Activated CD8-positive, alpha-beta memory T cell treated with anti-CD3 and anti-CD28 coated beads for 4 hours (primary cell): Measurements from ENCODE around the gene RGS11.
"Not testable (repeated sequence)": the region's sequence is repeated elsewhere in the genome, so short reads cannot be mapped to it uniquely, and the experiment has no call there.

Experiments used
- DNase-seq, 2 donors: peaks; one replicate each; pipeline ENCODE4 v3.0.0-alpha.2; 2020; ENCODE audit warnings: low read depth in 2 of 2

RGS11 gene

GRCh38 chr16:263182-263774, 12.5 kb downstream of the RGS11 start:
- no peak for DNase-seq

DNA sequence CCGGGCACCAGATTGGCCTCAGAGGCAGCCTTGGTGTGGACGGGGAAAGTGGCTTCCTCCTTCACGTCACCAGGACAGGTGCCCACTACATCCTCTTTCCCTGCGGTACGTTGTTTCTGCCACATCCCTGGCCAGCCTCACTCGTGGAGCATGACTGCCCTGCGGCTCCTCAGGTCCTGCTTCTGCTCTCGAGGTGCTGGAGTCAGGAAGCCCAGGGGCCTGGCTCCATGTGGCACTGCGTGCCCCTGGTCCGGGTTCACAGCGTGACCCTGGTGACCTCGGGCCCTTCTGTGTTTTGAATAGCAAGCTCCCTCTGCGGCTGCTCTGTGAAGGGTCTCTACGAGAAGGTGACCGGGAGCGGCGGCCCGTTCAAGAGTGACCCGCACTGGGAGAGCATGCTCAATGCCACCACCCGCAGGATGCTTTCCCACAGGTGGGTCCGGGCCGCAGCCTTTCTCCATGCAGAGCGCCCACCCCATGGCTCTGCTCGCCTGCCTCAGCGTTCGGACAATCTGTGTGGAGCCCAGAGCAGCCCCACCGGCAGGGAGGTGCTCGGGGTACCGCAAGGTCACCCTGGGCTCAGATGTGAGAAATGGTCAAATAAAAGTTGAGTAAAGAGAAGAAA, 13.5 kb downstream of the RGS11 start:
- no peak for DNase-seq

GRCh38 chr16:261031-261691, 14.6 kb downstream of the RGS11 start:
- DNase-seq: no peak

DNA sequence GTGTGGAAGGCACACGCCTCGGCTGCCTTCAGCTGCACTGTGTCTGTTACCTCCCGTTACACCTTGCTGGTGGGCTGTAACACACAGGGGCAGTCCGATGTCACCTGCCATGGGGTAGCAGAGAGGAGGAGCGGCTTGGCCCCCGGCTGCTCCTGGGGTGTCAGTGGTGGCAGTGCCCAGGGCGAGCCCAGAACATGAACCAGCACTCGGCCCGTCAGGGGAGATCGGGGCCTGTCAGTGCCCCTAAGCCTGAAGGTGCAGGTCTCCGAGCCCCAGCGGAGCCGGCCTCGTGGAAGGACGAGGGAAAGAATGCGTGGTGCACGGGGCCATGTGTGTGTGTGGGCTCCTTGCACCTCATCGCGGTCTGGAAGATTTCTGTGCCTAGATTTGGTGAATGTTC, 15.4 kb downstream of the RGS11 start:
- DNase-seq: no peak

GRCh38 chr16:259814-260253, 15.9 kb downstream of the RGS11 start:
- no peak for DNase-seq

DNA sequence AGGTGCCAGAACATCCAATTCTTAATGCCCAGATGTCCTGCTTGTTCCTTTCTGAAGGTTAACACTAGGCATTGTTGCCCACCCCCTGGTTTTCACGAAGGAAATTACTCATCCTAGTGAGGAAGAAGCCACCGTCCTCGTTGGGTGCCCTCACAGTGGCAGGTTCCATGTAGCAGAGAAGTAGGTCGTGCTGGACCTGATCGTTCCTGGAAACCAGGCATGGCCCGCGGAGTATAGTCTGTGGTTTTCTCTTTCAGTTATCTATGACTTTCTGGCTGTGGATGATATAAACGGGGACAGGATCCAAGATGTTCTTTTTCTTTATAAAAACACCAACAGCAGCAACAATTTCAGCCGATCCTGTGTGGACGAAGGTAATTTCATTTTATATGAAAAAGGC, 16.5 kb downstream of the RGS11 start:
- DNase-seq: no peak

GRCh38 chr16:258091-258490, 17.7 kb downstream of the RGS11 start:
- not testable (repeated sequence) for DNase-seq

DNA sequence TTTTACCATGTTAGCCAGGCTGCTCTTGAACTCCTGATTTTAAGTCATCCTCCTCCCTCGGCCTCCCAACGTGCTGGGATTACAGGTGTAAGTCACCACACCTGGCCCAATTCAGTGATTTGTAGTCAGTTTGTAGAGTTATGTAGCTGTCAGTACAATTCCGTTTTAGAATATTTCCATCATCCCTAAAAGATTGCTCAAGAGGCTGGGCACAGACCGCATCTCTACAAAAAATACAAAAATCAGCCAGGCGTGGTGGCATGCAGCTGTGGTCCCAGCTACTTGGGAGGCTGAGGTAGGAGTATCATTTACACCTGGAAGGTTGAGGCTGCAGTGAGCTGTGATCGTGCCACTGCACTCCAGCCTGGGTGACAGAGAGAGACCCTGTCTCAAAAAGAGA, 20.6 kb downstream of the RGS11 start:
- no peak for DNase-seq

GRCh38 chr16:254461-254860, 21.3 kb downstream of the RGS11 start:
- DNase-seq: no peak

DNA sequence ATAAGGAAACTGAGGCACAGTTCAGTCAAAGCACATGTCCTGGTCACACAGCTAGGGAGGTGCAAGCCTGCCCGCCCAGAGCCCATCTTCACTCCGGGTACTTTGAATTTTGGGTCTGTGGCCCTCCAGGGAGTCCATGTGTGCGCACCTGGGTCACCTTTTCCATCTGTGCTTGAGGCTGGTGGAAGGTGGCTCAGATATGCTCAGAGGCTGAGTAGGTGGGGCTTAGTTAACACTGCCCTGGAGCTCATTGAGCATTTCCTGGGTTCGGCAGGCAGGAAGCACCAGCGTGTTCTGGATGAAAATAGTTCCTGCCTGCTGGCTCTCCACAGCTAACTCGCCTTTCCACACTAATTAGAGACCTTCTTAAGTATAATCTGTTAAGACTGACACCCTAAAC, 21.9 kb downstream of the RGS11 start:
- no peak for DNase-seq

DNA sequence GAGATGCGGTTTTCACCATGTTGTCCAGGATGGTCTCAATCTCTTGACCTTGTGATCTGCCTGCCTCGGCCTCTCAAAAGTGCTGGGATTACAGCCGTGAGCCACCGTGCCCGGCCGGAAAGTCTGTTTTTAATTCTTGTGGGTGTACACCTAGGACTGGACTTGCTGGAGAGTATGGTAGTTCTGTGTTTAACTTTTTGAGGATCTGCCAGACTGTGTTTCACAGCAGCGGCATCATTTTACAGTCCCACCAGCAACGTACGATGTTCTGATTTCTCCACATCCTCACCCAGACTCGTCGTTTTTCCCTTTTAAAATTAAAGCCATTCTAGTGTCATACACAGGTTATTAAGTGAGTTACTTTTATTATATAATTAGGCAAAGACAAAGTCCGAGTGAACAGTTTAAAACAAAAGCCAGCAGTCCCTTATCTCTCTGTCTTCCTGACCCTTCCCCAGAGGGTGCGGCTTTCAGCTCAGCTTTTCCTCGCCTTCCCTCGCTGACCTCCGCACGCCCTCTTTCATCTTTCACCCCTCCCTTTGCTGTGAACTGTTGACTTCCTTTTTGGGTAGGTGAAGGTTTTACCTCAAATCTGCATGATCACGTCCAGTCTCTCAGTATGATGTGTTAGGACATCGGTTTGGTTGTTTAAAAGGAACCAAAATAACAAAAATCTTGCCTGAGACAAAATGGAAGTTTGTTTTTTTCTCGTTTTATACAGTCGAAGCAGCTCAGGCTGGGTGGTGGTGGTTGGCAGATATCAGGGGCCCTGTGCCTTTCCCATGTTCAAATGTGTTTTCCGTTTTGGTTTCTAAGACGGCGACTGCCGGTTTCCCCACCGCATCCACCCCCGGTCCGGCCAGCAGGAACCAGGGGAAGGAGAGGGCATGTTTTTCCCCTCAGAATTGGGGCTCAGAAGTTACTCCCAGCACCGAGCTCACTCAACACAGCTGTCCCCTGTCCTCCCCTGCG, 23.1 kb downstream of the RGS11 start:
- no peak for DNase-seq

DNA sequence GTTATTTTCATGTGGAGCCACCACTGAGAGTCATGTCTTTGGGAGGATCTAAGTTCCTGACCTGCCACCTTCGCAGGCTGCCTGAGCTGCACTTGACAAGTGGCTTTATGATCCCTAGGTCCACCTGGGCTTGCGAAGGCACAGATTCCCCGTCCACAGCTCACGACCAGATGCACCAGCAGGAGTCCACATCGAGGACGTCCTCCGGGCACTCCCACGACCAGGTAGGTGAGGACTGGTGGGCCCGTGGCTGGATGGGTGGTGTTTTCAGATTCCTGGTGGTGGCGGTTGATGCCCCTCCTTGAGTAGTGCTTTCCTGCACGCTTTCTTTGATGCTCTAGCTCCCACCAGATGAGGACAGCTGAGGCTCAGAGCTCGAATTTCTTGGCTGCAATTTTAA, 26.3 kb downstream of the RGS11 start:
- DNase-seq: no peak

DNA sequence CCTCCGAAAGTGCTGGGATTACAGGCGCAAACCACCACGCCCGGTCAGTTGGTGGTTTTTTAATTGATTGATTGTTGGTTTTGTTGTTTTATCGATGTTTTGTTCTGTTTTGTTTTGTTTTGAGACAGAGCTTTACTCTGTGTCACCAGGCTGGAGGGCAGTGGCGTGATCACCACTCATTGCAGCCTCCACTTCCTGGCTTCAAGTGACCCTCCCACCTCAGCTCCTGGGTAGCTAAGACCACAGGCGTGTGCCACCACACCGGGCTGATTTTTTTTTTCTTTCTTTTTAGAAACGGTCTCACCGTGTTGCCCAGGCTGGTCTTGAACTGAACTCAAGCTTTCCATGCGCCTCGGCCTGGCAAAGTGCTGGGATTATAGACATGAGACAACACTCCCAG, 28.7 kb downstream of the RGS11 start:
- DNase-seq: no peak

DNA sequence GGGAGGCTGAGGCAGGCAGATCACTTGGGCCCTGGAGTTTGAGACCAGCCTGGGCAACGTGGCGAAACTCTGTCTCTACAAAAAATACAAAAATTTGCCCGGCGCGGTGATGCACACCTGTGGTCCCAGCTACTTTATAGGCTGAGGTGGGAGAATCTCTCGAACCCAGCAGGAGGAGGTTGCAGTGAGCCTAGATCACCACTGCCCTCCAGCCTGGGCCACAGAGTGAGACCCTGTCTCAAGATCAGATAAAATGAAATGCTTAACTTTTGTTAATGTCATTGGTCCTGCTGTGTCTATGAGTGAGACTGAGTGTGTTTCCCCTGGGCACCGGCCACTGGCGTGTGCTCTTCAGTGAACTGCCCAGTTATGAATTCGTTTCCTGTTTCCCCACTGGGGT, 30.6 kb downstream of the RGS11 start:
- no peak for DNase-seq

- no peak for DNase-seq
Measured at GRCh38 chr16:243348-243747, 32.4 kb downstream of the RGS11 start.

- no peak for DNase-seq
Measured at GRCh38 chr16:242281-242680, 33.5 kb downstream of the RGS11 start.

- no peak for DNase-seq
Measured at GRCh38 chr16:240559-240958, 35.2 kb downstream of the RGS11 start.

- DNase-seq: no peak
Measured at GRCh38 chr16:239948-240277, 35.8 kb downstream of the RGS11 start.

- DNase-seq: peak; percentile 85 to 89
Measured at GRCh38 chr16:234468-235305, 41.1 kb downstream of the RGS11 start, which contains the start of gene FAM234A. Gene FAM234A, plus strand, starts transcription at chr16:234821. Its CDS starts 19,593 bp downstream, at chr16:254414.

GRCh38 chr16:230949-231348, 44.8 kb downstream of the RGS11 start:
- DNase-seq: no peak

DNA sequence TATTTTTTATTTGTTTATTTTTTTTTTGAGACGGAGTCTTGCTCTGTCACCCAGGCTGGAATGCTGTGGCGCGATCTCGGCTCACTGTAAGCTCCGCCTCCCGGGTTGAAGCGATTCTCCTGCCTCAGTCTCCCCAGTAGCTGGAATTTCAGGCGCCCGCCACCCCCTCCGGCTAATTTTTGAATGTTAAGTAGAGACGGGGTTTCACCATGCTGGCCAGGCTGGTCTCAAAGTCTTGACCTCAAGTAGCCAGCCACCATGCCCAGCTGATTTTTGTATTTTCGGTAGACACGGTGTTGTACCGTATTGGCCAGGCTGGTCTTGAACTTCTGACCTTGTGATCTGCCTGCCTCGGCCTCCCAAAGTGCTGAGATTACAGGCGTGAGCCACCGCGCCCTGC, 45.4 kb downstream of the RGS11 start:
- not testable (repeated sequence) for DNase-seq
